WTC11 (cell line): Measurements from ENCODE around the gene RENBP. TPM values are rescaled to one million over a fixed set of nuclear protein-coding genes. Genes with fewer than 3 reads are reported as not detected.

Source experiments
- ATAC-seq: fragments of 200-7000 bp; cut with Tn5 transposase; 2 replicates; pipeline ENCODE4 v1.10.0; 2021; ENCODE audit warnings: mild to moderate bottlenecking, moderate library complexity
- CTCF ChIA-PET: fragments of 300-600 bp; sonication (Branson Sonifier 250); formaldehyde crosslinking; loops from one replicate; lab custom pipeline; 2021; ENCODE audit warnings: antibody characterized with exemption; lab: Charles Lee
- POLR2A ChIA-PET: fragments of 350-600 bp; sonication (Branson Sonifier 250); formaldehyde crosslinking; loops from one replicate; lab custom pipeline; 2021; ENCODE audit warnings: antibody characterized with exemption; lab: Charles Lee
- DNase-seq: peaks from one replicate; pipeline ENCODE4 v3.0.0; 2021; ENCODE audit warnings: low spot score
- H3K27ac Mint-ChIP-seq: 2 replicates; pipeline ENCODE4 v1.8.0; 2021; ENCODE audit warnings: mixed read lengths
- H3K27me3 Mint-ChIP-seq: 2 replicates; pipeline ENCODE4 v1.8.0; 2021; ENCODE audit warnings: low read depth, mild to moderate bottlenecking, moderate library complexity, mixed read lengths
- H3K36me3 Mint-ChIP-seq: 2 replicates; pipeline ENCODE4 v1.8.0; 2021; ENCODE audit warnings: mixed read lengths
- H3K4me1 Mint-ChIP-seq: 2 replicates; pipeline ENCODE4 v1.8.0; 2022; ENCODE audit warnings: mixed read lengths
- H3K4me3 Mint-ChIP-seq: 2 replicates; pipeline ENCODE4 v1.8.0; 2021; ENCODE audit warnings: mild to moderate bottlenecking, moderate library complexity, mixed read lengths
- H3K9me3 Mint-ChIP-seq: 2 replicates; pipeline ENCODE4 v1.8.0; 2021; ENCODE audit warnings: mixed read lengths
- ELF4 ChIP-seq: sonication (generic); formaldehyde crosslinking; IDR thresholded peaks from 2 replicates; pipeline ENCODE4 v1.8.1; 2022; ENCODE audit warnings: low read depth, mild to moderate bottlenecking, moderate library complexity, missing genetic modification reagents
- FOXJ3 ChIP-seq: sonication (generic); formaldehyde crosslinking; IDR thresholded peaks from 2 replicates; pipeline ENCODE4 v1.9.0; 2021; ENCODE audit warnings: missing genetic modification reagents, mild to moderate bottlenecking, borderline replicate concordance
- FOXP1 ChIP-seq: sonication (generic); formaldehyde crosslinking; IDR thresholded peaks from 2 replicates; pipeline ENCODE4 v1.8.0; 2022; ENCODE audit warnings: missing genetic modification reagents, mild to moderate bottlenecking, moderate library complexity, borderline replicate concordance
- HMGXB4 ChIP-seq: sonication (generic); formaldehyde crosslinking; IDR thresholded peaks from 2 replicates; pipeline ENCODE4 v1.8.1; 2023; ENCODE audit warnings: mild to moderate bottlenecking, moderate library complexity, missing genetic modification reagents
- KAT7 ChIP-seq: sonication (generic); formaldehyde crosslinking; IDR thresholded peaks from 2 replicates; pipeline ENCODE4 v1.8.1; 2023; ENCODE audit warnings: missing genetic modification reagents, mild to moderate bottlenecking, borderline replicate concordance
- PREB ChIP-seq: sonication (generic); formaldehyde crosslinking; IDR thresholded peaks from 2 replicates; pipeline ENCODE4 v1.8.1; 2022; ENCODE audit warnings: mild to moderate bottlenecking, missing genetic modification reagents, moderate library complexity, borderline replicate concordance
- SP1 ChIP-seq: sonication (generic); formaldehyde crosslinking; conservative IDR thresholded peaks from 2 replicates; pipeline ENCODE4 v1.8.1; 2022; ENCODE audit warnings: missing genetic modification reagents
- ZNF121 ChIP-seq: sonication (generic); formaldehyde crosslinking; IDR thresholded peaks from 2 replicates; pipeline ENCODE4 v1.8.0; 2023; ENCODE audit warnings: missing genetic modification reagents
- ZNF532 ChIP-seq: fragments of 250-450 bp; sonication (Bioruptor Pico); IDR thresholded peaks from 2 replicates; pipeline ENCODE4 v1.9.0; 2021; ENCODE audit warnings: mild to moderate bottlenecking, borderline replicate concordance
- ZNF671 ChIP-seq: fragments of 250-450 bp; sonication (Bioruptor Pico); IDR thresholded peaks from 2 replicates; pipeline ENCODE4 v1.8.0; 2021; ENCODE audit warnings: mild to moderate bottlenecking
- total RNA-seq: library from RNA; stranded (reverse); gene quantifications from 3 replicates; pipeline ENCODE4 v1.2.3, GENCODE V29; 2021
- TF ChIP-seq, protein P1 (sequence below): fragments of 250-450 bp; sonication (Bioruptor Pico); IDR thresholded peaks from 2 replicates; pipeline ENCODE4 v2.1.2; 2022; ENCODE audit warnings: mild to moderate bottlenecking, moderate library complexity
- TF ChIP-seq, protein P2 (sequence below): sonication (generic); formaldehyde crosslinking; IDR thresholded peaks from 2 replicates; pipeline ENCODE4 v1.8.0; 2022; ENCODE audit warnings: mild to moderate bottlenecking, missing genetic modification reagents

RENBP gene
- total RNA-seq, 1 experiment from 2014 or later: 14.0 TPM

- peak overlapping the region; percentile 86; the same call in 1 of the 2 replicates for H3K4me3 Mint-ChIP-seq
- ATAC-seq (no peak), DNase-seq (no peak)
Measured at GRCh38 chrX:153924149-153924861, 20.1 kb downstream of the RENBP start.

More at GRCh38 chrX:153924149-153924861, 20.1 kb downstream of the RENBP start:
- ChIA-PET CTCF (interaction anchor here (0.7 to 6.9 kb wide), 7 partner anchors 11 to 130 kb away, joined by 3 to 116 read pairs (median 4); partner anchors contain the start of genes IDH3G, NAA10, RENBP and SSR4), POLR2A (interaction anchor here (0.6 kb wide), 1 partner anchor 21 kb away, joined by 6 read pairs; no protein-coding TSS in a partner anchor)
- Mint-ChIP-seq H3K9me3 (no peaks in the 10 kb centered on the region), H3K27me3 (no peaks in the 10 kb centered on the region), H3K4me1 (peaks cover 28% of the 10 kb centered on the region), H3K36me3 (0 out of 2 replicates have a peak, but pooled peaks cover 6% of the 10 kb centered on the region), H3K27ac (no peak overlapping the region)
- TF ChIP-seq HMGXB4 (CRISPR knock-in tag) (no peak), FOXP1 (no peak), ELF4 (CRISPR knock-in tag) (no peak), ZNF532 (no peak), PREB (CRISPR knock-in tag) (no peak), ZNF671 (no peak), SP1 (CRISPR knock-in tag) (no peak), FOXJ3 (no peak), ZNF121 (CRISPR knock-in tag) (no peak), KAT7 (CRISPR knock-in tag) (no peak)
- TF ChIP-seq, protein P1, sequence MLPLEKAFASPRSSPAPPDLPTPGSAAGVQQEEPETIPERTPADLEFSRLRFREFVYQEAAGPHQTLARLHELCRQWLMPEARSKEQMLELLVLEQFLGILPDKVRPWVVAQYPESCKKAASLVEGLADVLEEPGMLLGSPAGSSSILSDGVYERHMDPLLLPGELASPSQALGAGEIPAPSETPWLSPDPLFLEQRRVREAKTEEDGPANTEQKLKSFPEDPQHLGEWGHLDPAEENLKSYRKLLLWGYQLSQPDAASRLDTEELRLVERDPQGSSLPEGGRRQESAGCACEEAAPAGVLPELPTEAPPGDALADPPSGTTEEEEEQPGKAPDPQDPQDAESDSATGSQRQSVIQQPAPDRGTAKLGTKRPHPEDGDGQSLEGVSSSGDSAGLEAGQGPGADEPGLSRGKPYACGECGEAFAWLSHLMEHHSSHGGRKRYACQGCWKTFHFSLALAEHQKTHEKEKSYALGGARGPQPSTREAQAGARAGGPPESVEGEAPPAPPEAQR: no peak
- TF ChIP-seq, protein P2, sequence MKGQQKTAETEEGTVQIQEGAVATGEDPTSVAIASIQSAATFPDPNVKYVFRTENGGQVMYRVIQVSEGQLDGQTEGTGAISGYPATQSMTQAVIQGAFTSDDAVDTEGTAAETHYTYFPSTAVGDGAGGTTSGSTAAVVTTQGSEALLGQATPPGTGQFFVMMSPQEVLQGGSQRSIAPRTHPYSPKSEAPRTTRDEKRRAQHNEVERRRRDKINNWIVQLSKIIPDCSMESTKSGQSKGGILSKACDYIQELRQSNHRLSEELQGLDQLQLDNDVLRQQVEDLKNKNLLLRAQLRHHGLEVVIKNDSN (CRISPR knock-in tag): no peak
